Neutrophil (primary cell): ENCODE data around the gene BLOC1S2.

Experiments used
- H3K27ac ChIP-seq: fragments of 200-600 bp; sonication (generic); 2 replicates; pipeline ENCODE4 v1.5.1; 2016; ENCODE audit warnings: mild to moderate bottlenecking, moderate library complexity
- H3K27me3 ChIP-seq: fragments of 200-600 bp; sonication (generic); 2 replicates; pipeline ENCODE4 v1.6.0; 2016; ENCODE audit warnings: mild to moderate bottlenecking
- H3K36me3 ChIP-seq: fragments of 200-600 bp; sonication (generic); 2 replicates; pipeline ENCODE4 v1.5.1; 2017
- H3K4me1 ChIP-seq, 2 experiments: fragments of 200-600 bp in 1 of 2; sonication (generic) in 1 of 2; 1 replicate in 1 of 2; 2 replicates in 1 of 2; pipeline versions ENCODE4 v1.5.1 to v1.6.1; 2013 to 2016; ENCODE audit warnings: low read depth in 1 of 2, low read length in 1 of 2, mild to moderate bottlenecking in 1 of 2, moderate library complexity in 1 of 2; ENCODE audit not compliant: control insufficient read depth in 1 of 2, insufficient read depth in 1 of 2
- H3K4me3 ChIP-seq, 2 experiments: fragments of 200-600 bp in 1 of 2; sonication (generic) in 1 of 2; 1 replicate in 1 of 2; 2 replicates in 1 of 2; pipeline ENCODE4 v1.5.1; 2013 to 2016; ENCODE audit warnings: low read depth in 1 of 2, low read length in 1 of 2, mild to moderate bottlenecking in 1 of 2, moderate library complexity in 1 of 2
- H3K9me3 ChIP-seq: fragments of 200-600 bp; sonication (generic); 2 replicates; pipeline ENCODE4 v1.5.1; 2016
- TF ChIP-seq, protein P1 (sequence below): fragments of 200-600 bp; sonication (generic); IDR thresholded peaks from 2 replicates; pipeline ENCODE4 v1.5.1; 2016; ENCODE audit warnings: antibody characterized with exemption

The BLOC1S2 gene

GRCh38 chr10:100245484-100246220 is 40.8 kb downstream of the BLOC1S2 start:
- Histone ChIP-seq H3K27me3 (no peaks in the 10 kb centered on the region), H3K9me3 (no peaks in the 10 kb centered on the region), H3K27ac (no peak overlapping the region), H3K4me1 (no peaks in the 10 kb centered on the region), H3K36me3 (peaks cover 96% of the 10 kb centered on the region), H3K4me3 (no peak overlapping the region)
- TF ChIP-seq, protein P1, sequence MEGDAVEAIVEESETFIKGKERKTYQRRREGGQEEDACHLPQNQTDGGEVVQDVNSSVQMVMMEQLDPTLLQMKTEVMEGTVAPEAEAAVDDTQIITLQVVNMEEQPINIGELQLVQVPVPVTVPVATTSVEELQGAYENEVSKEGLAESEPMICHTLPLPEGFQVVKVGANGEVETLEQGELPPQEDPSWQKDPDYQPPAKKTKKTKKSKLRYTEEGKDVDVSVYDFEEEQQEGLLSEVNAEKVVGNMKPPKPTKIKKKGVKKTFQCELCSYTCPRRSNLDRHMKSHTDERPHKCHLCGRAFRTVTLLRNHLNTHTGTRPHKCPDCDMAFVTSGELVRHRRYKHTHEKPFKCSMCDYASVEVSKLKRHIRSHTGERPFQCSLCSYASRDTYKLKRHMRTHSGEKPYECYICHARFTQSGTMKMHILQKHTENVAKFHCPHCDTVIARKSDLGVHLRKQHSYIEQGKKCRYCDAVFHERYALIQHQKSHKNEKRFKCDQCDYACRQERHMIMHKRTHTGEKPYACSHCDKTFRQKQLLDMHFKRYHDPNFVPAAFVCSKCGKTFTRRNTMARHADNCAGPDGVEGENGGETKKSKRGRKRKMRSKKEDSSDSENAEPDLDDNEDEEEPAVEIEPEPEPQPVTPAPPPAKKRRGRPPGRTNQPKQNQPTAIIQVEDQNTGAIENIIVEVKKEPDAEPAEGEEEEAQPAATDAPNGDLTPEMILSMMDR = no peak

DNA sequence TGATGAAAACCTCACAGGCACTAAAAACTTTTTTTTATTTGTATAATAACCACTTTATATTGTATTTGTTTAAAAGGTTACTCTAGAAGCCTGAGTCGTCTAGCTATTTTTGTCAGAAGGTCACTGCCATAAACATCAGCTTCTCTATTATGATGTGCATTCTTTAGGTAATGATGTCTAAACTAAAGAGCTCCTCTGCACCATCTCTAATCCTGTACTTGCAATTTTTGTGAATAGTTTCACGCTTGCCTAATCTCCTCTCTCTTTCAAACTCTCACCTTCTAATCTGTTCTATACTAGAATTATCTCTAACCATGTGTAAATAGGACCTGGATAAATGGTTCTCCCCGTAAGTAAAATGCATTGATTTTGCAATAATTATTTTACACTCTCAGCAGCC is 46.6 kb downstream of the BLOC1S2 start:
- no peaks in the 10 kb centered on the region for H3K4me1 ChIP-seq
- H3K9me3 ChIP-seq = no peaks in the 10 kb centered on the region
- peaks cover 92% of the 10 kb centered on the region for H3K36me3 ChIP-seq
- no peaks in the 10 kb centered on the region for H3K27me3 ChIP-seq
- H3K4me3 ChIP-seq = no peak overlapping the region
- H3K27ac ChIP-seq = no peak overlapping the region
- TF ChIP-seq, protein P1 = no peak

DNA sequence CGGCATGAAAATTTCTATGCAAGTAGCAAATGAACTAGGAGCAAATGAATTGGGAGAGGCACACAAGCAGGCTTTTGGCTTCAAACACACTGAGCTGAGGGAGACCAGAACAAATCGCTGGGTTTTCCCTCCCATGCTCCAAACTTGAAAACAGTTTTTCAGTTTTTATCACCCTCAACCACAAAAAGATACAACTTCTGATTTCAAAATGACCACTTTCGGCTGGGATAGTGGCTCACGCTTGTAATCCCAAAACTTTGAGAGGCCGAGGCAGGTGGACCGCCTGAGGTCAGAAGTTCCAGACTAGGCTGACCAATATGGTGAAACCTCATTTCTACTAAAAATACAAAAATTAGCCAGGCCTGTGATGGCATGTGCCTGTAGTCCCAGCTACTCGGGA is 48.1 kb downstream of the BLOC1S2 start:
- Histone ChIP-seq H3K9me3 (no peaks in the 10 kb centered on the region), H3K4me3 (no peak overlapping the region), H3K27me3 (no peaks in the 10 kb centered on the region), H3K4me1 (no peaks in the 10 kb centered on the region), H3K36me3 (peaks cover 92% of the 10 kb centered on the region), H3K27ac (no peak overlapping the region)
- TF ChIP-seq, protein P1 = no peak

GRCh38 chr10:100232101-100232500 is 54.4 kb downstream of the BLOC1S2 start:
- H3K27me3 ChIP-seq = no peaks in the 10 kb centered on the region
- no peak overlapping the region for H3K4me3 ChIP-seq
- H3K4me1 ChIP-seq = peaks cover 21 to 24% of the 10 kb centered on the region in 2 experiments
- TF ChIP-seq, protein P1 = no peak
- peaks cover 57% of the 10 kb centered on the region for H3K36me3 ChIP-seq
- no peaks in the 10 kb centered on the region for H3K9me3 ChIP-seq
- H3K27ac ChIP-seq = no peak overlapping the region

- Histone ChIP-seq H3K36me3 (peaks cover 44% of the 10 kb centered on the region), H3K27ac (peak overlapping the region; percentile 86), H3K9me3 (no peaks in the 10 kb centered on the region), H3K4me3 (peak overlapping the region; percentile 92 to 99), H3K27me3 (no peaks in the 10 kb centered on the region), H3K4me1 (peaks cover 21 to 24% of the 10 kb centered on the region in 2 experiments)
- TF ChIP-seq, protein P1 = no peak
Measured at GRCh38 chr10:100229819-100230422, 56.6 kb downstream of the BLOC1S2 start.
